OCI-LY1 (cell line): ENCODE data around the gene TANC1.
A peak's percentile ranks its signal among the peaks of the same experiment; 100 is the strongest.

Experiments used
- EZH2 ChIP-seq: fragments of 200-600 bp; sonication (generic), shearing (Covaris generic); IDR thresholded peaks from 2 replicates; pipeline ENCODE4 v1.8.0; 2017; ENCODE audit warnings: borderline replicate concordance, mixed run types, mild to moderate bottlenecking, antibody characterized with exemption, low read length, moderate library complexity, mixed read lengths
- TF ChIP-seq, protein P1 (sequence below): fragments of 200-600 bp; sonication (generic), shearing (Covaris generic); IDR thresholded peaks from 2 replicates; pipeline ENCODE4 v1.5.1; 2017; ENCODE audit warnings: mild to moderate bottlenecking, antibody characterized with exemption, low read length, moderate library complexity, mixed read lengths

DNA sequence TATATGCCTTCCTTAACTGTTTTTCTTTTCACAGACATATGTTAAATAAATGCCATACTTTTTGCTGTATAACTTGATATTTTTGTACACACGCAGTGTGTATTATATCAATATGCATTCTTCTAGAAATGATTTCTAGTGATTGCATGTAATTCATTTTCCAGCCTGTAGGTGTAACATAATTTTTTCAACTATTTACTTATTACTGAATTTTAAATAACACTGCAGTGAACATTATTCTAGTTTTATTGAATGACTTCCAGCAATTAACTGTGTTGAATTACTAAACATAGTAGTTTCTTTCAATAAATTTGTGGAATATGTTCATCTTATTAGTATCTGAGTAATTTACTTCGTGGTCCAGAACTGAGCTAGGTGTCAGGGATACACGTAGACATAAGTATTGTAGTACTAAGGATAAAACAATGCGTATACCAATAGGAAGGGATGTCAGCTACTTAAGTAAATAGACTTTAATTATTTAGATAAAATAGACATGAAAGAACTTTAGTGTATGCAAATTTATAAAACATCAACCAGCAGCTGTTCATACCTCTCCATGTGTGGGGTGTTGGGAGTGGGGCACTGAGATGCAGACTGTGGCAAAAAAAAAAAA lies 28.0 kb downstream of the TANC1 start:
- TF ChIP-seq, protein P1, sequence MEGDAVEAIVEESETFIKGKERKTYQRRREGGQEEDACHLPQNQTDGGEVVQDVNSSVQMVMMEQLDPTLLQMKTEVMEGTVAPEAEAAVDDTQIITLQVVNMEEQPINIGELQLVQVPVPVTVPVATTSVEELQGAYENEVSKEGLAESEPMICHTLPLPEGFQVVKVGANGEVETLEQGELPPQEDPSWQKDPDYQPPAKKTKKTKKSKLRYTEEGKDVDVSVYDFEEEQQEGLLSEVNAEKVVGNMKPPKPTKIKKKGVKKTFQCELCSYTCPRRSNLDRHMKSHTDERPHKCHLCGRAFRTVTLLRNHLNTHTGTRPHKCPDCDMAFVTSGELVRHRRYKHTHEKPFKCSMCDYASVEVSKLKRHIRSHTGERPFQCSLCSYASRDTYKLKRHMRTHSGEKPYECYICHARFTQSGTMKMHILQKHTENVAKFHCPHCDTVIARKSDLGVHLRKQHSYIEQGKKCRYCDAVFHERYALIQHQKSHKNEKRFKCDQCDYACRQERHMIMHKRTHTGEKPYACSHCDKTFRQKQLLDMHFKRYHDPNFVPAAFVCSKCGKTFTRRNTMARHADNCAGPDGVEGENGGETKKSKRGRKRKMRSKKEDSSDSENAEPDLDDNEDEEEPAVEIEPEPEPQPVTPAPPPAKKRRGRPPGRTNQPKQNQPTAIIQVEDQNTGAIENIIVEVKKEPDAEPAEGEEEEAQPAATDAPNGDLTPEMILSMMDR, result peak; percentile 38
- TF ChIP-seq EZH2, result no peak
